ENCODE measurements around the gene PLEKHM2. TPM values are rescaled to one million over a fixed set of nuclear protein-coding genes. Genes with fewer than 3 reads are reported as not detected.

PLEKHM2 gene
- total RNA-seq, 4 donors from 2014 or later: 41.9 to 74.5 (median 55.7) TPM

- no peak for TF ChIP-seq CTCF (IDR thresholded peaks at IDR 0.05; ENCODE audit: low read depth)
Measured at GRCh38 chr1:15704526-15705183, 20.5 kb downstream of the PLEKHM2 start.

- no peak for TF ChIP-seq CTCF (IDR thresholded peaks at IDR 0.05; ENCODE audit: low read depth)
Measured at GRCh38 chr1:15705184-15705566, 21.1 kb downstream of the PLEKHM2 start.

DNA sequence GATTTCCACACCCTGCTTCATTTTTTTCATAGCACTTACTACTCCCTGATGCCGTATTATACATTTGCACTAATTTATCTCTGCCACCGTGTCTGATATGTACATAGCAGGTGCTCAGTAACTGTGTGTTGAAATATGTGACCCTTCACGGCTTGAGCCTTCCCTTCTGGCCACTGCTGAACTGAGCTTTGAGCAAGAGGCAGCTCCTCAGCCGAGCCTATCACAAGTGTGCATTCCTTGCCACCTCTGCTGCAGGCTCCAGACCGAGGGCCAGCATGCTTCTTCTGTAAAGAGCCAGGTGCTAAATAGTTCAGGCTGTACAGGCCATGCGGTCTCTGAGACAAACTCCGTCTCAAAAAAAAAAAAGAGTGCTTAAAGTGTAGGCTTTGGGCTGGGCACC, 22.6 kb downstream of the PLEKHM2 start:
- no peak for TF ChIP-seq CTCF (IDR thresholded peaks at IDR 0.05; ENCODE audit: low read depth)

DNA sequence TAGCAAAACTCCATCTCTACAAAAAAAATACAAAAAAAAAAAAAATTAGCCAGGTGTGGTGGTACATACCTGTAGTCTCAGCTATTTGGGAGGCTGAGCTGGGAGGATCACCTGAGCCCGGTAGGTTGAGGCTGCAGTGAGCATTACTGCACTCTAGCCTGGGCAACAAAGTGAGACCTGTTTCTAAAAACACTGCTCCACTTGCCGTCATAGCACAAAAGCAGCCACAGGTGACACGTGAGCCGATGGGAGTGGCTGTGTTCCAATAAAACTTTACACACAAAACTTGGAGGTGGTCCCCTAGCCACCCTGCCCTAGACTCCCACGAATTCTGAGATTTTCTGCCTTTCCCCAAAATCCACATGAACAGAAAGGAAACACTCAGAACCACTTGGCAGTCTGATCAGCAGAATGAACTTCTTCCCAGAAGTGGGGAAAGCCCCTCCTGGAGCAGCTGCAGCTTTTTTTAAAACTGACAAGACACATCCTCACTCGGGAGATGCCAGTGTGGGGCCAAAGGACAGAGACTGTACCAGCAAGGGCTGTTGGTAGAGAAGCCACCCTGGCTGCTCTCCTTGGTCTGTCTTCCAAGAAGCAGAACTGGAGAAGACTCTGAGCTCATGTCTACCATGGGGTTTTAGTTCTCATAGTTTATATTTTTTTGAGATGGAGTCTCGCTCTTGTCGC, 23.3 kb downstream of the PLEKHM2 start:
- no peak for TF ChIP-seq CTCF (IDR thresholded peaks at IDR 0.05; ENCODE audit: low read depth)

- no peak for TF ChIP-seq CTCF (IDR thresholded peaks at IDR 0.05; ENCODE audit: low read depth)
Measured at GRCh38 chr1:15708486-15709137, 24.5 kb downstream of the PLEKHM2 start.

DNA sequence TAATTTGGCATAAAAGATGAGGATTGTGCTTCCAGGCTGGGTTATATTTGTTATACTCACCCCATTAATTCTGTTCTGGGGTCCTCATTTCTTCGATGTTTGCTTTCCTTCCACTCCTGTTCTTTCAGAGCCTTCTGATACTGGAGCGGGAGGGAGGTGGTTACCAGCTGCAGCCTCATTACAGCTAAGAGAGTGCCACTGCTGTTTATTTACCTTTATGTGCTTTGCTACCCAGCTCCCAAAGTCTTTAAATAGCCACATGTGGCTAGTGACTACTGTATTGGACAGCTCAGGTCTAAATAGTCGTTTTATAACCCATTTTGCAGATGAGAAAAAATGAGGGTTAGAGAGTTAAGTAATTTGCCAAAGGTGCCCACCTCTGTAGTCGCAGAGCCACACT, 25.1 kb downstream of the PLEKHM2 start:
- TF ChIP-seq CTCF (IDR thresholded peaks at IDR 0.05; ENCODE audit: low read depth): no peak

DNA sequence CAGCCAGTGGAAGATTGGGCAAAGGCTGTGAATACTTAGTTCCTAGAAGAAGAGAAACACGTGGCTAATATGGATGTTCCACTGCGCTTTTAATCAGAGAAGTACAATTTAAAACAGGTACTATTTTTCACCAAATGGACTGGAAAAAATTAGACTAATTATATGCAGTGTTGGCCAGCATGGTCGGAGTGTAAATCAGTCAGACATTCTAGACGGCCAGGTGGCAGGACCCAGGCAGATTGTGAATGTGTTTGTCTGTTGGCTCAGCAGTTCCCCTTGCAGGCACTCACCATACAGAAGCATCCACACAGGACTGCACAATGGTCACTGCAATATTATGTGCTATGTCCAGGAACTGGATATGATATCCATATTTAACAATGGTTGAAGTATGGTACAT, 28.0 kb downstream of the PLEKHM2 start:
- no peak for TF ChIP-seq CTCF (IDR thresholded peaks at IDR 0.05; ENCODE audit: low read depth)

Data from subcutaneous adipose tissue (tissue), 4 donors.